Esophagus muscularis mucosa (tissue), 3 donors: ENCODE measurements around the gene FKBP14.

Experiments used
- EP300 ChIP-seq: sonication (generic); formaldehyde crosslinking; IDR thresholded peaks from one replicate; pipeline ENCODE4 v1.6.1; 2017; ENCODE audit warnings: antibody characterized with exemption
- TF ChIP-seq, protein P1 (sequence below), 3 experiments: fragments of 200-600 bp in 2 of 3; fragments of 450-650 bp in 1 of 3; sonication (generic) in 2 of 3; IDR thresholded peaks; one replicate each; pipeline ENCODE4 v1.5.1; 2017 to 2019; ENCODE audit warnings: antibody characterized with exemption in 3 of 3, mild to moderate bottlenecking in 2 of 3, moderate library complexity in 1 of 3

DNA sequence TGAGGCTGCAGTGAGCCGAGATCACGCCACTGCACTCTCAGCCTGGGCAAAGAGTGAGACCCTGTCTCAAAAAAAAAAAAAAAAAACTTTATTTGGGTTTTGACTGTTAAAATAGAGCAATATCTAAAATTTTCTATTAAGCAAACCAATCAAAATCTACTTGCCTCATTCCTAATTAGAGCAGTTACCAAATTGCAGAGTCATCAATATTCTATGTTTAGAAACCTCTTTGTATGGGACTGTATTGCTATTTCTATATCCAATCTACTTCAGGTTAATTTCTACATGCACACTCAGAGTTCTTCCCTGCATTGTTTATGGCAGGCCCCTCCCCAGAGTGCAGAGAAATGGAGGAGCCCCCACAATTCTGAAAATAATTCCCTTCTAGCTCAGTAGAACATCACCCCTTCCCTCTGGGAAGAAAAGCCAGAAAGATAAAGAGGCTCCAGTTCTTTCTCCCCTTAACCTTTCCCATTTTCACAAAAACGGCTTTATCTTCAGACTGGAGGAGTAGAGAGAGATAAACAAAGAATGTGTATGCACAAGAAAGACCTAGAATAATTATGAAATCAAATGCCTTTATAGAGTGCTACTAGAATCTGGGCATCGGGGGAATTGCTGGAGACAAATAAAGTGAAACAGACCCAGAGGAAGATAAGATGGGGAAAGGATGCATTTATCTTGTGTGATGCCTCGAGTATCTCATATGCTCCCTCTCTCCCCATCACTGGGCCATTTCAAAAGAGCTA lies 54.8 kb downstream of the FKBP14 start:
- TF ChIP-seq, protein P1, sequence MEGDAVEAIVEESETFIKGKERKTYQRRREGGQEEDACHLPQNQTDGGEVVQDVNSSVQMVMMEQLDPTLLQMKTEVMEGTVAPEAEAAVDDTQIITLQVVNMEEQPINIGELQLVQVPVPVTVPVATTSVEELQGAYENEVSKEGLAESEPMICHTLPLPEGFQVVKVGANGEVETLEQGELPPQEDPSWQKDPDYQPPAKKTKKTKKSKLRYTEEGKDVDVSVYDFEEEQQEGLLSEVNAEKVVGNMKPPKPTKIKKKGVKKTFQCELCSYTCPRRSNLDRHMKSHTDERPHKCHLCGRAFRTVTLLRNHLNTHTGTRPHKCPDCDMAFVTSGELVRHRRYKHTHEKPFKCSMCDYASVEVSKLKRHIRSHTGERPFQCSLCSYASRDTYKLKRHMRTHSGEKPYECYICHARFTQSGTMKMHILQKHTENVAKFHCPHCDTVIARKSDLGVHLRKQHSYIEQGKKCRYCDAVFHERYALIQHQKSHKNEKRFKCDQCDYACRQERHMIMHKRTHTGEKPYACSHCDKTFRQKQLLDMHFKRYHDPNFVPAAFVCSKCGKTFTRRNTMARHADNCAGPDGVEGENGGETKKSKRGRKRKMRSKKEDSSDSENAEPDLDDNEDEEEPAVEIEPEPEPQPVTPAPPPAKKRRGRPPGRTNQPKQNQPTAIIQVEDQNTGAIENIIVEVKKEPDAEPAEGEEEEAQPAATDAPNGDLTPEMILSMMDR (IDR thresholded peaks at IDR 0.05) = no peak
- TF ChIP-seq EP300 = no peak
